GM23338 (cell line): ENCODE results near the gene DMRT3. TPM values are rescaled to one million over a fixed set of nuclear protein-coding genes. Genes with fewer than 3 reads are reported as not detected.

Experiments
- ATAC-seq: fragments of 200-7000 bp; cut with Tn5 transposase; 3 replicates; pipeline ENCODE4 v1.9.1; 2020
- DNase-seq: peaks from one replicate; pipeline ENCODE4 v3.0.0-alpha.2; 2015; ENCODE audit warnings: low spot score
- H2AFZ ChIP-seq: fragments of 200-600 bp; sonication (generic); 2 replicates; pipeline ENCODE4 v1.8.0; 2016; ENCODE audit warnings: antibody characterized with exemption, mild to moderate bottlenecking, moderate library complexity
- H3F3A ChIP-seq: fragments of 200-600 bp; sonication (generic); replicated peaks from 2 replicates; pipeline ENCODE4 v1.8.0; 2017; ENCODE audit warnings: antibody characterized with exemption, mixed run types, low read depth
- H3K27ac ChIP-seq: fragments of 200-600 bp; sonication (generic); 2 replicates; pipeline ENCODE4 v1.6.1; 2016; ENCODE audit warnings: low read depth
- H3K27me3 ChIP-seq: fragments of 200-600 bp; sonication (generic); 2 replicates; pipeline ENCODE4 v1.8.0; 2016; ENCODE audit warnings: mild to moderate bottlenecking, mixed run types, moderate library complexity; ENCODE audit not compliant: insufficient read depth
- H3K36me3 ChIP-seq: fragments of 200-600 bp; sonication (generic); 2 replicates; pipeline ENCODE4 v1.8.0; 2016; ENCODE audit warnings: mild to moderate bottlenecking; ENCODE audit not compliant: insufficient read depth
- H3K4me1 ChIP-seq: fragments of 200-600 bp; sonication (generic); 2 replicates; pipeline ENCODE4 v1.8.0; 2016; ENCODE audit warnings: mild to moderate bottlenecking, moderate library complexity; ENCODE audit not compliant: insufficient read depth
- H3K4me2 ChIP-seq: fragments of 200-600 bp; sonication (generic); 2 replicates; pipeline ENCODE4 v1.7.1; 2017; ENCODE audit warnings: mixed run types
- H3K4me3 ChIP-seq: fragments of 200-600 bp; sonication (generic); 2 replicates; pipeline ENCODE4 v1.6.1; 2016; ENCODE audit warnings: mixed run types
- H3K79me2 ChIP-seq: fragments of 200-600 bp; sonication (generic); replicated peaks from 2 replicates; pipeline ENCODE4 v1.8.0; 2017; ENCODE audit warnings: mild to moderate bottlenecking; ENCODE audit not compliant: insufficient read depth
- H3K9me2 ChIP-seq: fragments of 200-600 bp; sonication (generic); 2 replicates; pipeline ENCODE4 v1.8.0; 2017; ENCODE audit not compliant: insufficient read depth
- H4K20me1 ChIP-seq: fragments of 200-600 bp; sonication (generic); replicated peaks from 2 replicates; pipeline ENCODE4 v1.8.0; 2017; ENCODE audit warnings: mild to moderate bottlenecking; ENCODE audit not compliant: insufficient read depth
- H3K27ac Mint-ChIP-seq: 2 replicates; pipeline ENCODE4 v1.8.0; 2020; ENCODE audit warnings: inconsistent platforms, mild to moderate bottlenecking, moderate library complexity, mixed read lengths
- H3K27me3 Mint-ChIP-seq: 3 replicates; pipeline ENCODE4 v1.8.0; 2022; ENCODE audit warnings: low read depth, mild to moderate bottlenecking, moderate library complexity, mixed read lengths, inconsistent platforms; ENCODE audit not compliant: insufficient read depth, poor library complexity
- H3K36me3 Mint-ChIP-seq: 3 replicates; pipeline ENCODE4 v1.8.0; 2021; ENCODE audit warnings: low read depth, mild to moderate bottlenecking, inconsistent platforms, moderate library complexity, mixed read lengths
- H3K4me1 Mint-ChIP-seq: 3 replicates; pipeline ENCODE4 v1.8.0; 2020; ENCODE audit warnings: mild to moderate bottlenecking, inconsistent platforms, mixed read lengths
- H3K4me3 Mint-ChIP-seq: 3 replicates; pipeline ENCODE4 v1.8.0; 2021; ENCODE audit warnings: moderate library complexity, mild to moderate bottlenecking, inconsistent platforms, mixed read lengths
- H3K9me3 Mint-ChIP-seq: 3 replicates; pipeline ENCODE4 v1.8.0; 2020; ENCODE audit warnings: moderate library complexity, mild to moderate bottlenecking, inconsistent platforms, mixed read lengths
- EZH2 ChIP-seq: fragments of 200-600 bp; sonication (generic); IDR thresholded peaks from one replicate; pipeline ENCODE4 v1.8.0; 2017; ENCODE audit warnings: antibody characterized with exemption, mild to moderate bottlenecking, low read depth; ENCODE audit not compliant: unreplicated experiment
- EZH2phosphoT487 ChIP-seq: fragments of 200-600 bp; sonication (generic); IDR thresholded peaks from one replicate; pipeline ENCODE4 v1.8.1; 2018; ENCODE audit warnings: antibody characterized with exemption; ENCODE audit not compliant: unreplicated experiment
- STAT1 ChIP-seq: IDR thresholded peaks from one replicate; pipeline ENCODE4 v1.6.1; 2016; ENCODE audit warnings: antibody characterized with exemption; ENCODE audit not compliant: unreplicated experiment
- ZNF114 ChIP-seq: fragments of 250-450 bp; sonication (Bioruptor Pico); IDR thresholded peaks from 2 replicates; pipeline ENCODE4 v1.5.0; 2020; ENCODE audit warnings: mild to moderate bottlenecking, moderate library complexity
- ZNF331 ChIP-seq: fragments of 250-450 bp; sonication (Bioruptor Pico); IDR thresholded peaks from 2 replicates; pipeline ENCODE4 v1.5.0; 2020; ENCODE audit warnings: low read depth, mild to moderate bottlenecking, moderate library complexity
- polyA plus RNA-seq: library from polyadenylated mRNA; unstranded; fragments of >200 nt; fragmentation: Nextera tagmentation; extraction: Ambion mirVana; gene quantifications from 2 replicates; pipeline ENCODE4 v1.2.1, GENCODE V29; 2016
- total RNA-seq: library from RNA; depleted of rRNA; stranded (reverse); fragments of >200 nt; shearing (Covaris generic); gene quantifications from 2 replicates; pipeline ENCODE4 v1.2.3, GENCODE V29; 2014
- TF ChIP-seq, protein P1 (sequence below), 2 experiments: fragments of 200-600 bp in 1 of 2; sonication (generic) in 1 of 2; conservative IDR thresholded peaks; 2 replicates each; pipeline versions ENCODE4 v1.5.1 to v1.6.1; 2016 to 2017; ENCODE audit warnings: antibody characterized with exemption in 2 of 2, low read depth in 2 of 2, mild to moderate bottlenecking in 2 of 2, moderate library complexity in 1 of 2
- TF ChIP-seq, protein P2 (sequence below): fragments of 250-450 bp; sonication (Bioruptor Pico); IDR thresholded peaks from 2 replicates; pipeline ENCODE4 v1.5.0; 2020; ENCODE audit warnings: mild to moderate bottlenecking, moderate library complexity

The DMRT3 gene
- total and polyA plus RNA-seq, 2 experiments from 2014 or later, result not detected

DNA sequence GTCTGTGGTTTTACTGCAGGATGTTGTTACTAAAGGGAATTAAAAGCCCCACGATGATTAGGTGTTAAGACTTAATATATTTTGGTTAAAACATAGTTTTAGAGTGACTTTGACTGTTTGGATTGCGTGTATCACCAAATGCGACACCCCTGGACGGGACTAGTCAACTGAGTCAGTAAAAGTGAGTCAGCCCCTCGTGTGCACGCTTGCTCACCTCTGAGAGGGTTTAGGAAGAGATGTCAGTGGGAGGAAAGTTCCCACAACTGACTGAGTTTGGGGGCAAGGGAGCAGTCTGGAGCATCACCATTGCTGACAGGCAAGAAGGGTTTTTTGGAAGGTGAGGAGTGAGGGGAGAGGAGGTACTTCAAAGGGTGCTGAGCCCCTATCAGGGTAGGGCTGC lies 14.4 kb upstream of the DMRT3 start:
- H3K4me3 Mint-ChIP-seq, result no peak overlapping the region
- no peaks in the 10 kb centered on the region for H3K36me3 Mint-ChIP-seq
- no peak overlapping the region for H3K27ac Mint-ChIP-seq
- Histone ChIP-seq H3K27ac (no peak overlapping the region), H3K4me1 (0 out of 2 replicates have a peak, but pooled peaks cover 2% of the 10 kb centered on the region), H3K9me2 (no peaks in the 10 kb centered on the region), H3F3A (no peaks in the 10 kb centered on the region), H4K20me1 (no peaks in the 10 kb centered on the region), H3K4me3 (no peak overlapping the region), H2AFZ (no peak overlapping the region), H3K36me3 (no peaks in the 10 kb centered on the region), H3K4me2 (no peak overlapping the region), H3K27me3 (peaks cover 28% of the 10 kb centered on the region), H3K79me2 (no peaks in the 10 kb centered on the region)
- H3K9me3 Mint-ChIP-seq, result no peaks in the 10 kb centered on the region
- H3K4me1 Mint-ChIP-seq, result peaks cover 9% of the 10 kb centered on the region
- TF ChIP-seq, protein P1, sequence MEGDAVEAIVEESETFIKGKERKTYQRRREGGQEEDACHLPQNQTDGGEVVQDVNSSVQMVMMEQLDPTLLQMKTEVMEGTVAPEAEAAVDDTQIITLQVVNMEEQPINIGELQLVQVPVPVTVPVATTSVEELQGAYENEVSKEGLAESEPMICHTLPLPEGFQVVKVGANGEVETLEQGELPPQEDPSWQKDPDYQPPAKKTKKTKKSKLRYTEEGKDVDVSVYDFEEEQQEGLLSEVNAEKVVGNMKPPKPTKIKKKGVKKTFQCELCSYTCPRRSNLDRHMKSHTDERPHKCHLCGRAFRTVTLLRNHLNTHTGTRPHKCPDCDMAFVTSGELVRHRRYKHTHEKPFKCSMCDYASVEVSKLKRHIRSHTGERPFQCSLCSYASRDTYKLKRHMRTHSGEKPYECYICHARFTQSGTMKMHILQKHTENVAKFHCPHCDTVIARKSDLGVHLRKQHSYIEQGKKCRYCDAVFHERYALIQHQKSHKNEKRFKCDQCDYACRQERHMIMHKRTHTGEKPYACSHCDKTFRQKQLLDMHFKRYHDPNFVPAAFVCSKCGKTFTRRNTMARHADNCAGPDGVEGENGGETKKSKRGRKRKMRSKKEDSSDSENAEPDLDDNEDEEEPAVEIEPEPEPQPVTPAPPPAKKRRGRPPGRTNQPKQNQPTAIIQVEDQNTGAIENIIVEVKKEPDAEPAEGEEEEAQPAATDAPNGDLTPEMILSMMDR (conservative IDR thresholded peaks at IDR 0.05; ENCODE audit: low read depth in 2 of 2), result no peak
- TF ChIP-seq, protein P2, sequence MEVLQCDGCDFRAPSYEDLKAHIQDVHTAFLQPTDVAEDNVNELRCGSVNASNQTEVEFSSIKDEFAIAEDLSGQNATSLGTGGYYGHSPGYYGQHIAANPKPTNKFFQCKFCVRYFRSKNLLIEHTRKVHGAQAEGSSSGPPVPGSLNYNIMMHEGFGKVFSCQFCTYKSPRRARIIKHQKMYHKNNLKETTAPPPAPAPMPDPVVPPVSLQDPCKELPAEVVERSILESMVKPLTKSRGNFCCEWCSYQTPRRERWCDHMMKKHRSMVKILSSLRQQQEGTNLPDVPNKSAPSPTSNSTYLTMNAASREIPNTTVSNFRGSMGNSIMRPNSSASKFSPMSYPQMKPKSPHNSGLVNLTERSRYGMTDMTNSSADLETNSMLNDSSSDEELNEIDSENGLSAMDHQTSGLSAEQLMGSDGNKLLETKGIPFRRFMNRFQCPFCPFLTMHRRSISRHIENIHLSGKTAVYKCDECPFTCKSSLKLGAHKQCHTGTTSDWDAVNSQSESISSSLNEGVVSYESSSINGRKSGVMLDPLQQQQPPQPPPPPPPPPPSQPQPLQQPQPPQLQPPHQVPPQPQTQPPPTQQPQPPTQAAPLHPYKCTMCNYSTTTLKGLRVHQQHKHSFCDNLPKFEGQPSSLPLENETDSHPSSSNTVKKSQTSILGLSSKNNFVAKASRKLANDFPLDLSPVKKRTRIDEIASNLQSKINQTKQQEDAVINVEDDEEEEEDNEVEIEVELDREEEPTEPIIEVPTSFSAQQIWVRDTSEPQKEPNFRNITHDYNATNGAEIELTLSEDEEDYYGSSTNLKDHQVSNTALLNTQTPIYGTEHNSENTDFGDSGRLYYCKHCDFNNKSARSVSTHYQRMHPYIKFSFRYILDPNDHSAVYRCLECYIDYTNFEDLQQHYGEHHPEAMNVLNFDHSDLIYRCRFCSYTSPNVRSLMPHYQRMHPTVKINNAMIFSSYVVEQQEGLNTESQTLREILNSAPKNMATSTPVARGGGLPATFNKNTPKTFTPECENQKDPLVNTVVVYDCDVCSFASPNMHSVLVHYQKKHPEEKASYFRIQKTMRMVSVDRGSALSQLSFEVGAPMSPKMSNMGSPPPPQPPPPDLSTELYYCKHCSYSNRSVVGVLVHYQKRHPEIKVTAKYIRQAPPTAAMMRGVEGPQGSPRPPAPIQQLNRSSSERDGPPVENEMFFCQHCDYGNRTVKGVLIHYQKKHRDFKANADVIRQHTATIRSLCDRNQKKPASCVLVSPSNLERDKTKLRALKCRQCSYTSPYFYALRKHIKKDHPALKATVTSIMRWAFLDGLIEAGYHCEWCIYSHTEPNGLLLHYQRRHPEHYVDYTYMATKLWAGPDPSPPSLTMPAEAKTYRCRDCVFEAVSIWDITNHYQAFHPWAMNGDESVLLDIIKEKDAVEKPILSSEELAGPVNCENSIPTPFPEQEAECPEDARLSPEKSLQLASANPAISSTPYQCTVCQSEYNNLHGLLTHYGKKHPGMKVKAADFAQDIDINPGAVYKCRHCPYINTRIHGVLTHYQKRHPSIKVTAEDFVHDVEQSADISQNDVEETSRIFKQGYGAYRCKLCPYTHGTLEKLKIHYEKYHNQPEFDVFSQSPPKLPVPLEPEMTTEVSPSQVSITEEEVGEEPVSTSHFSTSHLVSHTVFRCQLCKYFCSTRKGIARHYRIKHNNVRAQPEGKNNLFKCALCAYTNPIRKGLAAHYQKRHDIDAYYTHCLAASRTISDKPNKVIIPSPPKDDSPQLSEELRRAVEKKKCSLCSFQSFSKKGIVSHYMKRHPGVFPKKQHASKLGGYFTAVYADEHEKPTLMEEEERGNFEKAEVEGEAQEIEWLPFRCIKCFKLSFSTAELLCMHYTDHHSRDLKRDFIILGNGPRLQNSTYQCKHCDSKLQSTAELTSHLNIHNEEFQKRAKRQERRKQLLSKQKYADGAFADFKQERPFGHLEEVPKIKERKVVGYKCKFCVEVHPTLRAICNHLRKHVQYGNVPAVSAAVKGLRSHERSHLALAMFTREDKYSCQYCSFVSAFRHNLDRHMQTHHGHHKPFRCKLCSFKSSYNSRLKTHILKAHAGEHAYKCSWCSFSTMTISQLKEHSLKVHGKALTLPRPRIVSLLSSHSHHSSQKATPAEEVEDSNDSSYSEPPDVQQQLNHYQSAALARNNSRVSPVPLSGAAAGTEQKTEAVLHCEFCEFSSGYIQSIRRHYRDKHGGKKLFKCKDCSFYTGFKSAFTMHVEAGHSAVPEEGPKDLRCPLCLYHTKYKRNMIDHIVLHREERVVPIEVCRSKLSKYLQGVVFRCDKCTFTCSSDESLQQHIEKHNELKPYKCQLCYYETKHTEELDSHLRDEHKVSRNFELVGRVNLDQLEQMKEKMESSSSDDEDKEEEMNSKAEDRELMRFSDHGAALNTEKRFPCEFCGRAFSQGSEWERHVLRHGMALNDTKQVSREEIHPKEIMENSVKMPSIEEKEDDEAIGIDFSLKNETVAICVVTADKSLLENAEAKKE (CRISPR knock-in tag), result no peak
- no peak for TF ChIP-seq ZNF331 (CRISPR knock-in tag)
- no peak for TF ChIP-seq ZNF114 (CRISPR knock-in tag)
- TF ChIP-seq STAT1, result no peak
- TF ChIP-seq EZH2, result no peak
- TF ChIP-seq EZH2phosphoT487, result no peak
- ATAC-seq (no peak), DNase-seq (no peak)
- peaks cover 12% of the 10 kb centered on the region for H3K27me3 Mint-ChIP-seq
